RWPE2 (cell line): ENCODE measurements around the gene DNHD1.

Source experiments
- ATAC-seq: fragments of 200-7000 bp; cut with Tn5 transposase; 3 replicates; pipeline ENCODE4 v1.9.1; 2021; ENCODE audit warnings: low read depth
- DNase-seq: peaks from one replicate; pipeline ENCODE4 v3.0.0-alpha.2; 2020; ENCODE audit warnings: low spot score
- H3K27ac ChIP-seq: fragments of 450-650 bp; 2 replicates; pipeline ENCODE4 v1.5.1; 2017; ENCODE audit warnings: mild to moderate bottlenecking; ENCODE audit not compliant: poor library complexity, severe bottlenecking
- H3K27me3 ChIP-seq: fragments of 250-450 bp; sonication (Bioruptor Pico); 2 replicates; pipeline ENCODE4 v1.5.1; 2021; ENCODE audit warnings: mild to moderate bottlenecking, moderate library complexity; ENCODE audit not compliant: insufficient read depth, poor library complexity, severe bottlenecking
- H3K36me3 ChIP-seq: fragments of 250-450 bp; sonication (Bioruptor Pico); 2 replicates; pipeline ENCODE4 v1.5.1; 2020; ENCODE audit warnings: low read depth, mild to moderate bottlenecking, moderate library complexity
- H3K4me1 ChIP-seq: fragments of 250-450 bp; sonication (Bioruptor Pico); 2 replicates; pipeline ENCODE4 v1.5.1; 2021; ENCODE audit warnings: mild to moderate bottlenecking, moderate library complexity; ENCODE audit not compliant: insufficient read depth, poor library complexity, severe bottlenecking
- H3K4me3 ChIP-seq: fragments of 250-450 bp; sonication (Bioruptor Pico); 2 replicates; pipeline ENCODE4 v1.5.1; 2021; ENCODE audit warnings: mild to moderate bottlenecking, moderate library complexity; ENCODE audit not compliant: severe bottlenecking
- H3K9me3 ChIP-seq: fragments of 250-450 bp; sonication (Bioruptor Pico); 2 replicates; pipeline ENCODE4 v1.5.1; 2021; ENCODE audit warnings: mild to moderate bottlenecking, moderate library complexity; ENCODE audit not compliant: severe bottlenecking
- TF ChIP-seq, protein P1 (sequence below): fragments of 450-650 bp; IDR thresholded peaks from one replicate; pipeline ENCODE4 v1.5.1; 2017; ENCODE audit warnings: mild to moderate bottlenecking, moderate library complexity; ENCODE audit not compliant: poor library complexity, severe bottlenecking

The DNHD1 gene

DNA sequence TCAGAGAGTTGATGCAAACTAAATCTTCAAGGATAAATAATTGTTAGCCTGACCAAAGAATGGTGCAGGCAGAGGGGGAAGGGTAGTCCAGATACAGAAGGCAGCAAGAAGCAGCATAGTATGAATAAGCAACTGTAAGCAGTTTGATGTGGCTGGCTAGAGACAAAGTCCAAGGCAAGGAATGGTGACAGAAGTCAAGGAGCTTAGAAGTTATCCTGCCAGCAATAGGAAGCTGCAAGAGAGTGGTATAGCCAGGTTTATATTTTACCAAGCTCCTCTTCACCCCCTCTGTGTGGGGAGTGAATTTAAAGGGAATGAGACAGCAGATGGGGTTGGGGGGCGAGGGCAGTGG is 38.0 kb upstream of the DNHD1 start:
- Histone ChIP-seq H3K4me1 (no peaks in the 10 kb centered on the region), H3K27me3 (no peaks in the 10 kb centered on the region), H3K4me3 (no peak overlapping the region), H3K36me3 (peaks cover 9% of the 10 kb centered on the region; the same call in 1 of the 2 replicates), H3K27ac (no peak overlapping the region), H3K9me3 (no peaks in the 10 kb centered on the region)
- DNase-seq (no peak), ATAC-seq (no peak)
- TF ChIP-seq, protein P1, sequence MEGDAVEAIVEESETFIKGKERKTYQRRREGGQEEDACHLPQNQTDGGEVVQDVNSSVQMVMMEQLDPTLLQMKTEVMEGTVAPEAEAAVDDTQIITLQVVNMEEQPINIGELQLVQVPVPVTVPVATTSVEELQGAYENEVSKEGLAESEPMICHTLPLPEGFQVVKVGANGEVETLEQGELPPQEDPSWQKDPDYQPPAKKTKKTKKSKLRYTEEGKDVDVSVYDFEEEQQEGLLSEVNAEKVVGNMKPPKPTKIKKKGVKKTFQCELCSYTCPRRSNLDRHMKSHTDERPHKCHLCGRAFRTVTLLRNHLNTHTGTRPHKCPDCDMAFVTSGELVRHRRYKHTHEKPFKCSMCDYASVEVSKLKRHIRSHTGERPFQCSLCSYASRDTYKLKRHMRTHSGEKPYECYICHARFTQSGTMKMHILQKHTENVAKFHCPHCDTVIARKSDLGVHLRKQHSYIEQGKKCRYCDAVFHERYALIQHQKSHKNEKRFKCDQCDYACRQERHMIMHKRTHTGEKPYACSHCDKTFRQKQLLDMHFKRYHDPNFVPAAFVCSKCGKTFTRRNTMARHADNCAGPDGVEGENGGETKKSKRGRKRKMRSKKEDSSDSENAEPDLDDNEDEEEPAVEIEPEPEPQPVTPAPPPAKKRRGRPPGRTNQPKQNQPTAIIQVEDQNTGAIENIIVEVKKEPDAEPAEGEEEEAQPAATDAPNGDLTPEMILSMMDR = no peak

DNA sequence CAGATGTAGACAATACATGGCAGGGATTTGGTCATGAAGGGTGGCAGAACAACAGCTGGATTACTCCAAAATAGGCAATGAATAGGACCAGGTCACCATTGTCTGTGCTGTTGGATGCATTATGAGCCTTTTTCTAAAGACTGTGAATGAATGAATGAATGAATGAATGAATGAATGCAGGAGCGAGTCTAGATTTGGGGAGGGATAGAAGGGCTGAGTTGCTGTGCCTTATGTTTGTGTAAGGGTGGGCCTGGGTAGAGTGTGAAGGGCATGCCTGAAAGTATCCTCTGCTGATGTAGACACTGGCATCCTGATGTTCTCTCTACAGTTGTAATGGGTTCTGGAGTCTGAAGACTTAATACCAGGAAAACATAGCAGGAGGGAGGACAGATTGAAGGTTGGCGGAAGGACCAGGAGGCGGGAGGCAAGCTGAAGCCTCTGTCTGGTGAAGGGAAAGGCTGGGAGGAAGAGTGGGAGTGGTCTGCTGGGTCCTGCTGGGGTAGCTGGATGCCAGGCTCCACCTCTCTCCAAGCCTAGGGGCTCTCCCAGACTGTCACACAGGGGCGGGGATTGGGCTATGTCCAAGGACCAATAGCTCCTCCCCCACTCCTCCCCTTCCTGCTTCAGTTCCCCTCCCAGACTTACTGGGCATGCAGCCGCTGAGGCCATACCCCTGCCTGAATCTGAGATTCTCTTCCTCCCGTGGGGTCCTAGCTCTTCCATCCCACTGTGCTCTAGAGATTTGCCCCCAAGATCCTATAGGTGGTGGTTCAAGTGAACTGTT is 28.2 kb upstream of the DNHD1 start:
- TF ChIP-seq, protein P1 = no peak
- Histone ChIP-seq H3K4me1 (no peaks in the 10 kb centered on the region), H3K27me3 (no peaks in the 10 kb centered on the region), H3K27ac (no peak overlapping the region), H3K4me3 (no peak overlapping the region), H3K9me3 (no peaks in the 10 kb centered on the region), H3K36me3 (no peaks in the 10 kb centered on the region; the same call in 1 of the 2 replicates)
- peak; percentile 68 for ATAC-seq
- no peak for DNase-seq

DNA sequence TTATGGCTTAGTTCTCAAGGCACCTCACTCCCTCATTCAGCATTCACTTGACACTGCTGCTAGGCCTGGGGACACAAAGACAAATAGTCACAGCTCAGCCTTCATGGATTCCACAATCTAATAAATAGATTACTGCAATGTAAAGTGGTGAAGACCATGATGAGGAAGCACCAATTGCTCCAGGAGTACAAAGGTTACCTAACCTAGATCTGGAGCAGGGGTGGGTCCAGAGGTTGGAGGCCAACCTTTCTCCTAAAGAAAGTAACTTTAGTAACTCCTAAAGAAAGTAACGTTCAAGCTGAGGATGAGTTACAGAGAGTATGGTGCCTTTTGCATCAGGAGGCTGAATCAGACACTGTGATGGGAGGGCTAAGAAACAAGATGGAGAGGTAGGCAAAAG is 27.5 kb upstream of the DNHD1 start:
- ATAC-seq (no peak), DNase-seq (no peak)
- H3K4me3 ChIP-seq = no peak overlapping the region
- TF ChIP-seq, protein P1 = no peak
- no peaks in the 10 kb centered on the region for H3K4me1 ChIP-seq
- H3K27me3 ChIP-seq = no peaks in the 10 kb centered on the region
- no peaks in the 10 kb centered on the region for H3K36me3 ChIP-seq
- H3K9me3 ChIP-seq = no peaks in the 10 kb centered on the region
- no peak overlapping the region for H3K27ac ChIP-seq

DNA sequence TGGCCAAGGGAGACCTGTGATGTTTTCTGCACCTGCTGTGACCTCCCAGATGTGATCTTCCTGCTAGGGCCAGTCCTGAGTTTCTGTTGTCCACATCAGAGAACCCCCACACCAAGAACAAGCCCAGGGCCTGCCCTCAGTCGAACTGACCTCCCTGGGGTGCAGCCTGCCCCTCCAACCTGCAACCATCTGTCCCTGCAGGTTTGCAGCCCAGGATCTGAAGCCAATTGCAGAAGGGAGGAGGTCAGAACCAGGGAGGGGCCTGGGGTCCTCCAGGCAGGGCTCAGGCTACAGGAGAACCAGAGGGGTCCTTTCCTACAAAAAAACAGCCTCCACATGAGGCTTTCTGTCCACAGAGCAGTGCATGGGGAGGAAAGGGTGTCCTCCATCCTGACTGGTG is 24.1 kb upstream of the DNHD1 start:
- H3K27me3 ChIP-seq = no peaks in the 10 kb centered on the region
- H3K36me3 ChIP-seq = peaks cover 15% of the 10 kb centered on the region
- H3K4me3 ChIP-seq = peak overlapping the region; percentile 87
- no peak for DNase-seq
- TF ChIP-seq, protein P1 = no peak
- no peaks in the 10 kb centered on the region for H3K9me3 ChIP-seq
- no peak overlapping the region for H3K27ac ChIP-seq
- ATAC-seq = no peak
- H3K4me1 ChIP-seq = no peaks in the 10 kb centered on the region
